ENCODE results near the gene SEC14L1.
"Not testable (repeated sequence)": the region's sequence is repeated elsewhere in the genome, so short reads cannot be mapped to it uniquely, and the experiment has no call there.

SEC14L1 gene

DNA sequence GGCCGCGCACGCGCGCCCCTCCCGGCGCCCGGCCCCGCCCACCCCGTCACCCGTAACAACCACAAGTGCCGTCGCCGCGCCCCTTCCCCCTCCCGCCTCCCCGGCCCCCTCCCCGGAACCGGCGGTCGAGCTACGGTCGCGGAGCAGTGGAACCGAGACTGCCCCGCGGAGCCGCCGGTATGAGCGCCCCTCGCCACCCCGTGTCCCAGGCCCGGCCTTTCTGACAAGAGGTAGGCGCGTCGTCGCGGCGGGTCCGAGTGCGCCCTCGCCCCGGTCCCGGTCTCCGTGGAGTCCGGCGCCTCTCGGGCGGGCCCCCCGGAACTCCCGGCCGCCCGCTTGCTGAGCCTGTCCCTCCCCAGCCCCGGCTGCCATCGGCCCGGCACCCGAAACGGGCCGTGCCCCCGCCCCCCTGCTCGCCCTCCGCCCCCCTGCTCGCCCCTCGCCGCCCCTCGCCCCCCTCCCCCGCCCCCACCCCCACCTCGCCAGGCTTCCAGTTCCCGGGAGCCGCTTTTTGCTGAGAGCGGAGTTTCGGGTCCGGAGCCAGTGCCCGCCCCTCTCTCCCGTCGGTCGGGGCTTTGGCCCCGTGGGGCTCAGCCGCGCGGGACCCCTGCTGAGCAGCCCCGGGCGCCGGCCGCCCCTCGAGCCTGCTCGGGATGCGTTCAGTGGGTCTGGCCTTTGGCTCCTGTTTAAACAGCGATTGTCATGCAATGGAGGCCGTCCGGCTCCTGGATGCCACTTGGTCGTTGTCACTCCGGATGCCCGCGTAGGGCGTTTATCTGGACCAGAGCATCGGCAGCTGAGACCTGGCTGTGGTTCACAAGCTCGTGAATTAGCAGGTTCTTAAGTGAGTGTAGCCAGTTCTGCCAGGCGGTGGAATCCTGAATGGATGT, at the start of gene SEC14L1:
TSS of gene SEC14L1 (plus strand) at position 92 of the 890 bp plus-strand sequence. CDS start 2,628 bp downstream, outside the sequence.
- peak; percentile 21 for DNase-seq (ENCODE audit: low spot score)

- no peak for DNase-seq (ENCODE audit: low spot score)
These were observed 48.7 kb upstream of the SEC14L1 start for GRCh38 chr17:77092025-77092424.

- DNase-seq (ENCODE audit: low spot score): no peak
These were observed 45.3 kb upstream of the SEC14L1 start for GRCh38 chr17:77095461-77095860.

GRCh38 chr17:77096570-77097214, 44.1 kb upstream of the SEC14L1 start:
- DNase-seq (ENCODE audit: low spot score): peak; percentile 36

GRCh38 chr17:77097631-77098180, 43.1 kb upstream of the SEC14L1 start:
- no peak for DNase-seq (ENCODE audit: low spot score)

- peak; percentile 38 for DNase-seq (ENCODE audit: low spot score)
These were observed 41.8 kb upstream of the SEC14L1 start for GRCh38 chr17:77098884-77099545.

DNA sequence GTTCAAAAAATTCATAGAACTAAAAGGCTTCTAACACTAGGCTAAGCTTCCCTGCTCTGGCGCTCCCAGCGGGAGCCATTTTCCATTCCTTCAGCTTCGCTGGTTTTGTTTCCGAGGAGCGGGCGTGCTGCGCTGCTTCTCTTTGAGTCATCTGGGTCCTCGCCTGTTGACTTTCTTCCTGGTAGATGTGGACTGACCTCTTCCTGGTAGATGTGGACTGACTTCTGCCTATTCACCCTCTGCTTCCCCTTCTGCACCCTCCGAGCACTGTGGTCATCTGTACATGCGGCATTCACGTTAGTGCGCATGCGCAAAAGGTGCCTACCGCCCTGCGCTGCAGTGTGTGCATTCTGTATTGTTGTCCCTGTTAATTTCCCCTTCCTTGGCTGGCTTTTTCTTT, 40.8 kb upstream of the SEC14L1 start:
- DNase-seq (ENCODE audit: low spot score): peak; percentile 24

DNA sequence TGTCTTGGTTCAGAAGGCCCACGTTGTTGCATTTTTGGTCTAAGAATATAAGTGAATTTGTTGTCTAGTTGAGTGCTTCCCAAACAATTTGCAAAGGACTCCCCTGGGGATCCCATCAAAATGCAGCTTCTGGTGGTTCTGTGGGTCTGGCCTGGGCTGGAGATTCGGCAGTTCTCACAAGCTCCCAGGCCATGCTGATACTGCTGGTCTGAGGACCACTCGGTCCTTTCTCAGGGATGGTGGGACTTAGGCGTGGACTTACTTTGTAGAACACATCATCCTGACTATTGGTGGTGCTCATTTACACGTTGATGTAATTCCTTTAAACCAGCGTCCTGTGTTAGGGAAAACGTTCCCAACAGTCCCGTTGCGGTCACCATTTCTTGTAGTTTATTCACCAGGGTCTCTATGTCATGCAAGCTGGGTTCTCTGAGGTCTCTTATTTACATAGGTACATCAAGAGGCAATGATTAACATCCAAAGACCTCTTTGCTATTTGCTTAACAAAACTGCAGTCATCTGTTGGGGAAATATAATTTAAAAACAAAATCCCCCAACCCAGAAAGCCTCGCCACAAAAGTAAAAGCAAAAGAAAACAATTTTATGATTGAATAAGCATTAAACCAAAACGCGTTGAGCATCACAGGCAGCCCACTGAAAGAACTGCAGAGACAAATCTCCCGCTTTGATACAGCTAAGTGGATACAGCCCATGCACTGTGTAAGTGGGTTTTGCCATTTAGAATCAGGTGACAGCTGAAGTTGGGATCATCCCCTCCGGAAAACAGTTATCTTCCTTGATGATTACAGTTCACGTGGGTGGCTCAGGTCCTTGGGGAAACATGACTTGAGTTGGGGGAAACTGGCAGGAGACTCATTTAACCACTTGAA, 39.0 kb upstream of the SEC14L1 start:
- no peak for DNase-seq (ENCODE audit: low spot score)

GRCh38 chr17:77102411-77103134, 38.2 kb upstream of the SEC14L1 start:
- DNase-seq (ENCODE audit: low spot score): not testable (repeated sequence)

DNA sequence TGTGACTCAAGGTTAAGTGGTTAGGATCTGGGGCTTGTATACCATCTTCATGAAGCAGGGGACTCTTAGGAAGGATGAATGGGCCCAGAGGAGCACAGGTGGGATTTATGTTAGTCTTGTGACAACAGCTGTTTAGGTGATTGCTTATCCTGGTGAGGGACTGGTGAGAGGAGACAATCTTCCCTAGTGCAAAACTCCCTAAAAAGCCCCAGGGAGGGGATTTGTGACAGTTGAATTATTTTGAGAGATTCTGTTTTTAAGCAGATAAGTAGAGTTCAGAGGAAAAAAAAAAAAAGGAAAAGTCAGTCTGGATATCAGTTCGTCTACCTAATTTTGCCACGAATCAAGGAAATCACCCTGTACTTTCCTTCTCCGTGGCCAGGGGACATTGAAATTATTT, 35.1 kb upstream of the SEC14L1 start:
- no peak for DNase-seq (ENCODE audit: low spot score)

DNA sequence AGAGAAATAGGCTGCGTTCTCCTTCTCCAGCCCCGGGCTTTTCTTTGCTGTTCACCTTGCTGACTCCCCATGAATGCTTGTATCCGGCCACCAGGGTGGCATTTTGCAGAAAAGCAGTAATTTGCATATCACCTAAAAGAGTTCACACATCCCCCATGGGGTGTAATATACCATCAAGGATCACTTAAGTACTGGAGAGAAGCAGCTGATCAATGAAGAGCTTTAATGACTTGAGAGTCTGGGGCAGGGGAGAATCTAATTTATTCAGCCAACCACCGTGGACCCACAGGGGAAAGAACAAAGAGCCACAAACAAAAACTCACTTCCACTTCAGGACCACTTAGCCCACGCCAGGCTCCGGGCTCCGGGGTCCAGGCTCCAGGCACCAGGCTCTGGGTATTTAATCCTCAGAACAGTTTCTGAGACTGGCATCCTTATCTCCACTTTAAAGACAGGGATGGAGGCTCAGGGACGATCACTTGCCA, 33.9 kb upstream of the SEC14L1 start:
- DNase-seq (ENCODE audit: low spot score): no peak

DNA sequence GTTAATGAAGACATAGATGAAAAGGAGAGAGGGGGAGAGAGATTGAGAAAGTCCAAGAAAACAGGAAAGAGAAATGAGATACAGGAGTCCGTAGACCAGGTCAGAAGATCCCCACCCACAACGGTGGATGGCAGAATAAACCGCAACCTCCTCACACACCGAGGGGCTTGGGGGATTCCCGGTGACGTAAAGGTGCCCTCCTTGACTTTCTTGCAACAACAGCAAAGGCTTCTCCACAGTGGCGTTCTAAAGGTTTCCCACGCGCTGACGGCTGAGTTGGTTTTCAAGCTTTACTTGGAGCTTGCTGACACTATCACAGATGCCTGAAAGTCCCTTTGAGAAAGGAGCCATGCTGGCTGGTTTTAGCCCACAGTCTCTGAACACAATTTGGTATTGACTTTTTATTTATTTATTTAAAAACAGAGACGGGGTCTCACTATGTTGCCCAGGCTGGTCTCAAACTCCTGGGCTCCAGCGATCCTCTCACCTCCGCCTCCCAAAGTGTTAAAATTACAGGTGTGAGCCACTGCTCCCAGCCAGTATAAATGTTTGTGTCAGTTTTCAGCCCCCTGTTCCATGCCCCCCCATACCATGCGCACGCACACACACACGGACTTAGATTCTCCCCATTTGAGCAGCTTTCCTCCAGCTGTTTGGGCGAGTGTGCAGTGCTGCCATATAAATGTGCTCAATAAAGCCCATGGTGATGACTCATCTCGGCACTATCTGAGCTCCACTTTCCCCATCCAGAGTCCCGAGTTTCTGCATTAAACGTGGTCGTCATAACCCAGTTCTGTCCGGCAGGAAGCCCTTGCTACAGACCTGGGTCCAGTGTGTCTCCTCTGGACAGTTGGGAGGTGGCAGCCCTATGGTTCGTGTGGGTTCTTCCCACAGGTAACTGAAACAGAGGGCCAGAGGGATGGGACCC, 33.0 kb upstream of the SEC14L1 start:
- peak; percentile 48 for DNase-seq (ENCODE audit: low spot score)

GRCh38 chr17:77109159-77109759, 31.5 kb upstream of the SEC14L1 start:
- no peak for DNase-seq (ENCODE audit: low spot score)

GRCh38 chr17:77109764-77110359, 30.9 kb upstream of the SEC14L1 start:
- no peak for DNase-seq (ENCODE audit: low spot score)

DNA sequence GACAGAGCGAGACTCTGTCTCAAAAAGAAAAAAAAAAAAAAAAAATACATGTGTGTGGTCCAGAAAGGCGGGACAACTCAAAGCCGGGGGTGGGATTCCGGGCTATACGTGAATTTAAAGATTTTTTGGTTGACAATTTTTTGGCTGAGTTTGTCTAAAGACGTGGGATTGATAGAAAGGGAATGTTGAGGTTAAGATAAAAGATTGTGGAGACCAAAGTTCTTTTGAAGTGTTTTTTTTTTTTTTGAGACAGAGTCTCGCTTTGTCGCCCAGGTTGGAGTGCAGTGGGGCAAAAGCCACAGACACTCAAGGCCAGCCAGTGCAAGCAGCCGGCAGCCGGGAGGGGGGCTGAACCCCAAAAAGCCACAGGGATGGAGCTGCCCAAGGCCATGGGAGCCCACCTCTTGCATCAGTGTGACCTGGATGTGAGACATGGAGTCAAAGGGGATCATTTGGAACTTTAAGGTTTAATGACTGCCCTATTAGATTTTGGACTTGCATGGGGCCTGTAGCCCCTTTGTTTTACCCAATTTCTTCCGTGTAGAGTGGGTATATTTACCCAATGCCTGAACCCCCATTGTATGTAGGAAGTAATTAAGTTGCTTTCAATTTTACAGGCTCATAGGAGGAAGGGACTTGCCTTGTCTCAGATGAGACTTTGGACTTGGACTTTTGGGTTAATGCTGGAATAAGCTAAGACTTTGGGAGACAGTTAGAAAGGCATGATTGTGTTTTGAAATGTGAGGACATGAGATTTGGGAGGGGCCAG, 29.4 kb upstream of the SEC14L1 start:
- not testable (repeated sequence) for DNase-seq (ENCODE audit: low spot score)

DNA sequence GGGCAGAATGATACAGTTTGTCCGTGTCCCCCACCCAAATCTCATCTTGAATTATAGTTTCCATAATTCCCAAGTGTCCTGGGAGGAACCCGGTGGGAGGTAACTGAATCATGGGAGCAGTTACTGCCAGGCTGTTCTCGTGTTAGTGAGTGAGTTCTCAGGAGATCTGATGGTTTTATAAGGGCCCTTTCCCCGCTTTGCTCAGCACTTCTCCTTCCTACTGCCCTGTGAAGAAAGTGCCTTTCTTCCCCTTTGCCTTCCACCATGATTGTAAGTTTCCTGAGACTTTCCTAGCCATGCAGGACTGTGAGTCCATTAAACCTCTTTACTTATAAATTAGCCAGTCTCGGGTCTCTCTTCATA, 28.9 kb upstream of the SEC14L1 start:
- DNase-seq (ENCODE audit: low spot score): no peak

DNA sequence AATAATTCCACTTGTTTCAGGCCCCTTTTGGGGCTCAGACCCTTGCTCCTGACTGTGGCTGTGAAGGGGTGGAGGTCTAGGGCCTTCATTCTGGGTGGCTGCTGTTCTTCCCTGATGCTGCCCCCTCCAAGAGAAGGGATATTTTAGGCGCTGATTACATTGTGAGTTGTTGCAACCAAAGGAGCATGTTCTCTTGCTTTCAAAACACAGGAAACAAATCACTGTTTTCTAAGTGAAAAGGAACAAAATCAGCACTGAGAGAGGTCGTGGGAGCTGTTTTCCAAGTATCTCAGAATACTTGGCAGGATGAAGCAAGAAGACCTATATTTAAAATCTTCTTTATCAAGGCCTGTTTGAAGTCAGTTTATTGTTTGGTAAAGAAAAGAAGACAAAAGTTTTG, 25.3 kb upstream of the SEC14L1 start:
- DNase-seq (ENCODE audit: low spot score): no peak

DNA sequence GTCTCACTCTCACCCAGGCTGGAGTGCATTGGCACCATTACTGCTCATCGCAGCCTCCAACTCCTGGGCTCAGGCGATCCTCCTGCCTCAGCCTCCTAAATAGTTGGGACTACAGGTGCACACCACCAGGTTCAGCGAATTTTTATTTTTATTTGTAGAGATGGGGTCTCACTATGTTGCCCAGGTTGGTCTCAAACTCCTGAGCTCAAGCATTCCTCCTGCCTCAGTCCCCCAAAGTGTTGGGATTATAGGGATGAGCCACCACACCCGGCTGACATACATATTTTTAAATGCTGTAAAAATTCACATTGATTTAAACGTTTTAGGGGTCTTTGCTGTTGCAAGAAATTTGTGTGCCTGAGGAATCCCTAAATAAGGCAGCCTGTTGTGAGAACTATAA, 24.8 kb upstream of the SEC14L1 start:
- no peak for DNase-seq (ENCODE audit: low spot score)
